GM18520 (cell line): ENCODE data around the gene DEFB125.

Source experiments
- ATAC-seq: cut with Tn5 transposase; IDR thresholded peaks from one replicate; pipeline ENCODE4 v1.9.1; 2021; ENCODE audit not compliant: unreplicated experiment

Gene DEFB125

DNA sequence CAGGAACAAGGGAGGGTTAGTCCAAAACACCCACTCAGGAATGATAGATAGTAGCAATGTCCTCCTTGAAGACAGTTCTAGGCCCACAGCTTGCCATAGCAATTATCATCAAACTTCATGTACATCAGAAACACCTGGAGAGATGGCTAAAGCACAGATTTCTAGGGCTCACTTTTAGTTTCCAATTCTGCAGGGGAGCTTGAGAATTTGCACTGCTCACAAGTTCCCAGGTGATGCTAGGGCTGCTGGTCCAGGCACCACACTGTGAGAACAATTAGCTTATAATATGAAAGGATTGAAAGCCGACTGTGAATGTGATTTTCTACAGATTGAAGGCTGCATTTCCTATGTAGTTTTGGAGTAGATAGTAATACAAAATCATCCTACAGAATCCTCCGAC is 58.4 kb downstream of the DEFB125 start:
- no peak for ATAC-seq
